ENCODE measurements around the gene HDGFL2. TPM values are rescaled to one million over a fixed set of nuclear protein-coding genes. Genes with fewer than 3 reads are reported as not detected.

The HDGFL2 gene
- total RNA-seq, 1 donor from 2014 or later = 79.8 TPM

- H3K27me3 ChIP-seq (ENCODE audit: insufficient read depth, low read length) = no peaks in the 10 kb centered on the region
- no peaks in the 10 kb centered on the region for H3K79me2 ChIP-seq (ENCODE audit: insufficient read depth, low read length)
- H3K27me3 Mint-ChIP-seq (ENCODE audit: low read depth, unreplicated experiment) = peaks cover 16% of the 10 kb centered on the region
- H3K9me3 ChIP-seq (ENCODE audit: insufficient read depth, low read depth, low read length) = no peaks in the 10 kb centered on the region
- H4K20me1 ChIP-seq (ENCODE audit: insufficient read depth, low read length) = no peaks in the 10 kb centered on the region
- H3K36me3 Mint-ChIP-seq (ENCODE audit: low read depth, unreplicated experiment) = no peaks in the 10 kb centered on the region
- H3K36me3 ChIP-seq (ENCODE audit: insufficient read depth, low read length) = no peaks in the 10 kb centered on the region
- no peaks in the 10 kb centered on the region for H3K9me3 Mint-ChIP-seq (ENCODE audit: unreplicated experiment)
- H2AFZ ChIP-seq (ENCODE audit: low read depth, low read length) = no peak overlapping the region
- H3K4me3 Mint-ChIP-seq (ENCODE audit: unreplicated experiment) = no peak overlapping the region
- H3K27ac ChIP-seq (ENCODE audit: low read depth, low read length) = no peak overlapping the region
- TF ChIP-seq EZH2 (IDR thresholded peaks at IDR 0.05; ENCODE audit: insufficient read depth, low read length) (no peak), CTCF (IDR thresholded peaks at IDR 0.05; ENCODE audit: insufficient read depth, low read depth, low read length) (no peak)
- no peak overlapping the region for H3K9ac ChIP-seq (ENCODE audit: low read length)
- no peak for FAIRE-seq
- DNase-seq (ENCODE audit: low read depth) = no peak
- H3K4me1 Mint-ChIP-seq (ENCODE audit: low read depth, unreplicated experiment) = no peaks in the 10 kb centered on the region
- no peaks in the 10 kb centered on the region for H3K4me1 ChIP-seq (ENCODE audit: insufficient read depth, low read length)
- H3K4me2 ChIP-seq (ENCODE audit: low read length) = no peak overlapping the region
- no peak overlapping the region for H3K27ac Mint-ChIP-seq (ENCODE audit: unreplicated experiment)
- no peak overlapping the region for H3K4me3 ChIP-seq (ENCODE audit: insufficient read depth, low read depth, low read length)
Observed at GRCh38 chr19:4528843-4529242, 56.7 kb downstream of the HDGFL2 start.

GRCh38 chr19:4529924-4530522, 57.9 kb downstream of the HDGFL2 start:
- TF ChIP-seq CTCF (IDR thresholded peaks at IDR 0.05; ENCODE audit: insufficient read depth, low read depth, low read length) = no peak
- TF ChIP-seq EZH2 (IDR thresholded peaks at IDR 0.05; ENCODE audit: insufficient read depth, low read length) = no peak
- FAIRE-seq = no peak

GRCh38 chr19:4531562-4532165, 59.6 kb downstream of the HDGFL2 start:
- Histone ChIP-seq H3K79me2 (ENCODE audit: insufficient read depth, low read length) (no peaks in the 10 kb centered on the region), H3K9me3 (ENCODE audit: insufficient read depth, low read depth, low read length) (no peaks in the 10 kb centered on the region), H3K9ac (ENCODE audit: low read length) (no peak overlapping the region), H3K27ac (ENCODE audit: low read depth, low read length) (no peak overlapping the region), H4K20me1 (ENCODE audit: insufficient read depth, low read length) (no peaks in the 10 kb centered on the region), H3K4me2 (ENCODE audit: low read length) (no peak overlapping the region), H3K4me3 (ENCODE audit: insufficient read depth, low read depth, low read length) (no peak overlapping the region), H2AFZ (ENCODE audit: low read depth, low read length) (no peak overlapping the region), H3K4me1 (ENCODE audit: insufficient read depth, low read length) (peaks cover 2% of the 10 kb centered on the region), H3K27me3 (ENCODE audit: insufficient read depth, low read length) (peaks cover 5% of the 10 kb centered on the region), H3K36me3 (ENCODE audit: insufficient read depth, low read length) (no peaks in the 10 kb centered on the region)
- no peaks in the 10 kb centered on the region for H3K9me3 Mint-ChIP-seq (ENCODE audit: unreplicated experiment)
- DNase-seq (ENCODE audit: low read depth) (no peak), FAIRE-seq (no peak)
- no peaks in the 10 kb centered on the region for H3K4me1 Mint-ChIP-seq (ENCODE audit: low read depth, unreplicated experiment)
- H3K4me3 Mint-ChIP-seq (ENCODE audit: unreplicated experiment) = no peak overlapping the region
- H3K36me3 Mint-ChIP-seq (ENCODE audit: low read depth, unreplicated experiment) = no peaks in the 10 kb centered on the region
- no peak overlapping the region for H3K27ac Mint-ChIP-seq (ENCODE audit: unreplicated experiment)
- peaks cover 27% of the 10 kb centered on the region for H3K27me3 Mint-ChIP-seq (ENCODE audit: low read depth, unreplicated experiment)
- TF ChIP-seq EZH2 (IDR thresholded peaks at IDR 0.05; ENCODE audit: insufficient read depth, low read length) (no peak), CTCF (IDR thresholded peaks at IDR 0.05; ENCODE audit: insufficient read depth, low read depth, low read length) (no peak)

More at GRCh38 chr19:4529924-4530522, 57.9 kb downstream of the HDGFL2 start:
- Histone ChIP-seq H3K4me1 (ENCODE audit: insufficient read depth, low read length) (peaks cover 2% of the 10 kb centered on the region), H3K4me3 (ENCODE audit: insufficient read depth, low read depth, low read length) (no peak overlapping the region), H3K27ac (ENCODE audit: low read depth, low read length) (no peak overlapping the region), H3K79me2 (ENCODE audit: insufficient read depth, low read length) (no peaks in the 10 kb centered on the region), H3K9ac (ENCODE audit: low read length) (no peak overlapping the region), H3K27me3 (ENCODE audit: insufficient read depth, low read length) (peaks cover 5% of the 10 kb centered on the region), H2AFZ (ENCODE audit: low read depth, low read length) (no peak overlapping the region), H4K20me1 (ENCODE audit: insufficient read depth, low read length) (no peaks in the 10 kb centered on the region), H3K4me2 (ENCODE audit: low read length) (no peak overlapping the region), H3K36me3 (ENCODE audit: insufficient read depth, low read length) (no peaks in the 10 kb centered on the region), H3K9me3 (ENCODE audit: insufficient read depth, low read depth, low read length) (no peaks in the 10 kb centered on the region)
- Mint-ChIP-seq H3K9me3 (ENCODE audit: unreplicated experiment) (no peaks in the 10 kb centered on the region), H3K27ac (ENCODE audit: unreplicated experiment) (no peak overlapping the region), H3K4me1 (ENCODE audit: low read depth, unreplicated experiment) (no peaks in the 10 kb centered on the region), H3K4me3 (ENCODE audit: unreplicated experiment) (no peak overlapping the region), H3K27me3 (ENCODE audit: low read depth, unreplicated experiment) (peaks cover 24% of the 10 kb centered on the region), H3K36me3 (ENCODE audit: low read depth, unreplicated experiment) (no peaks in the 10 kb centered on the region)
- no peak for DNase-seq (ENCODE audit: low read depth)
